OCI-LY3 (cell line): Measurements from ENCODE around the gene THOP1.

Experiments
- H2AFZ ChIP-seq: fragments of 200-600, 300-600 bp; shearing (Covaris generic); 2 replicates; pipeline ENCODE4 v1.6.0; 2014; ENCODE audit warnings: antibody characterized with exemption, low read depth, low read length
- H3K27ac ChIP-seq: fragments of 200-600, 300-600 bp; sonication (generic); 2 replicates; pipeline ENCODE4 v1.5.1; 2014; ENCODE audit warnings: mild to moderate bottlenecking, low read length, moderate library complexity, mixed read lengths
- H3K27me3 ChIP-seq: fragments of 200-600, 300-600 bp; sonication (generic); 2 replicates; pipeline ENCODE4 v1.6.1; 2014; ENCODE audit warnings: low read depth, low read length, mixed read lengths
- H3K36me3 ChIP-seq: fragments of 200-600, 300-600 bp; sonication (generic); replicated peaks from 2 replicates; pipeline ENCODE3; 2014; ENCODE audit warnings: low read depth, low read length, mixed read lengths
- H3K4me1 ChIP-seq: fragments of 300-600, 200-600 bp; sonication (generic); 2 replicates; pipeline ENCODE4 v1.6.1; 2014; ENCODE audit warnings: low read length, mixed read lengths
- H3K4me2 ChIP-seq: fragments of 200-600, 300-600 bp; sonication (generic); 2 replicates; pipeline ENCODE4 v1.6.1; 2014; ENCODE audit warnings: low read length, mixed read lengths
- H3K4me3 ChIP-seq: fragments of 300-600, 200-600 bp; sonication (generic); 2 replicates; pipeline ENCODE4 v1.5.1; 2014; ENCODE audit warnings: antibody characterized with exemption, mild to moderate bottlenecking, low read length, moderate library complexity
- H3K79me2 ChIP-seq: fragments of 300-600, 200-600 bp; shearing (Covaris generic); 2 replicates; pipeline ENCODE4 v1.6.1; 2014; ENCODE audit warnings: mild to moderate bottlenecking, low read length, mixed read lengths
- H3K9ac ChIP-seq: fragments of 300-600, 200-600 bp; shearing (Covaris generic); 2 replicates; pipeline ENCODE4 v1.6.0; 2014; ENCODE audit warnings: mild to moderate bottlenecking, low read length, moderate library complexity
- H3K9me3 ChIP-seq: fragments of 200-600, 300-600 bp; shearing (Covaris generic); 2 replicates; pipeline ENCODE4 v1.6.1; 2014; ENCODE audit warnings: low read length, mixed read lengths; ENCODE audit not compliant: insufficient read depth
- H4K20me1 ChIP-seq: fragments of 200-600, 300-600 bp; sonication (generic); 2 replicates; pipeline ENCODE4 v1.6.1; 2016; ENCODE audit warnings: low read length, mixed read lengths; ENCODE audit not compliant: insufficient read depth
- EZH2phosphoT487 ChIP-seq: fragments of 200-600 bp; shearing (Covaris generic); IDR thresholded peaks from 2 replicates; pipeline ENCODE4 v1.6.1; 2018; ENCODE audit warnings: antibody characterized with exemption, mixed run types, low read depth
- TF ChIP-seq, protein P1 (sequence below): fragments of 200-600, 300-600 bp; sonication (generic); IDR thresholded peaks from 2 replicates; pipeline ENCODE4 v1.5.1; 2014; ENCODE audit warnings: antibody characterized with exemption, low read length, low read depth

The THOP1 gene

GRCh38 chr19:2798733-2799132 is 13.4 kb downstream of the THOP1 start:
- no peak overlapping the region for H3K9ac ChIP-seq
- H3K4me3 ChIP-seq, result no peak overlapping the region
- H3K79me2 ChIP-seq, result peaks cover 26% of the 10 kb centered on the region; the same call in 1 of the 2 replicates
- H3K4me2 ChIP-seq, result no peak overlapping the region
- H3K9me3 ChIP-seq, result no peaks in the 10 kb centered on the region
- no peak overlapping the region for H3K27ac ChIP-seq
- H3K4me1 ChIP-seq, result no peaks in the 10 kb centered on the region
- H4K20me1 ChIP-seq, result peaks cover 10% of the 10 kb centered on the region
- H2AFZ ChIP-seq, result no peak overlapping the region
- TF ChIP-seq, protein P1, sequence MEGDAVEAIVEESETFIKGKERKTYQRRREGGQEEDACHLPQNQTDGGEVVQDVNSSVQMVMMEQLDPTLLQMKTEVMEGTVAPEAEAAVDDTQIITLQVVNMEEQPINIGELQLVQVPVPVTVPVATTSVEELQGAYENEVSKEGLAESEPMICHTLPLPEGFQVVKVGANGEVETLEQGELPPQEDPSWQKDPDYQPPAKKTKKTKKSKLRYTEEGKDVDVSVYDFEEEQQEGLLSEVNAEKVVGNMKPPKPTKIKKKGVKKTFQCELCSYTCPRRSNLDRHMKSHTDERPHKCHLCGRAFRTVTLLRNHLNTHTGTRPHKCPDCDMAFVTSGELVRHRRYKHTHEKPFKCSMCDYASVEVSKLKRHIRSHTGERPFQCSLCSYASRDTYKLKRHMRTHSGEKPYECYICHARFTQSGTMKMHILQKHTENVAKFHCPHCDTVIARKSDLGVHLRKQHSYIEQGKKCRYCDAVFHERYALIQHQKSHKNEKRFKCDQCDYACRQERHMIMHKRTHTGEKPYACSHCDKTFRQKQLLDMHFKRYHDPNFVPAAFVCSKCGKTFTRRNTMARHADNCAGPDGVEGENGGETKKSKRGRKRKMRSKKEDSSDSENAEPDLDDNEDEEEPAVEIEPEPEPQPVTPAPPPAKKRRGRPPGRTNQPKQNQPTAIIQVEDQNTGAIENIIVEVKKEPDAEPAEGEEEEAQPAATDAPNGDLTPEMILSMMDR, result no peak
- TF ChIP-seq EZH2phosphoT487, result no peak
- no peaks in the 10 kb centered on the region for H3K27me3 ChIP-seq
- H3K36me3 ChIP-seq, result peaks cover 82% of the 10 kb centered on the region

DNA sequence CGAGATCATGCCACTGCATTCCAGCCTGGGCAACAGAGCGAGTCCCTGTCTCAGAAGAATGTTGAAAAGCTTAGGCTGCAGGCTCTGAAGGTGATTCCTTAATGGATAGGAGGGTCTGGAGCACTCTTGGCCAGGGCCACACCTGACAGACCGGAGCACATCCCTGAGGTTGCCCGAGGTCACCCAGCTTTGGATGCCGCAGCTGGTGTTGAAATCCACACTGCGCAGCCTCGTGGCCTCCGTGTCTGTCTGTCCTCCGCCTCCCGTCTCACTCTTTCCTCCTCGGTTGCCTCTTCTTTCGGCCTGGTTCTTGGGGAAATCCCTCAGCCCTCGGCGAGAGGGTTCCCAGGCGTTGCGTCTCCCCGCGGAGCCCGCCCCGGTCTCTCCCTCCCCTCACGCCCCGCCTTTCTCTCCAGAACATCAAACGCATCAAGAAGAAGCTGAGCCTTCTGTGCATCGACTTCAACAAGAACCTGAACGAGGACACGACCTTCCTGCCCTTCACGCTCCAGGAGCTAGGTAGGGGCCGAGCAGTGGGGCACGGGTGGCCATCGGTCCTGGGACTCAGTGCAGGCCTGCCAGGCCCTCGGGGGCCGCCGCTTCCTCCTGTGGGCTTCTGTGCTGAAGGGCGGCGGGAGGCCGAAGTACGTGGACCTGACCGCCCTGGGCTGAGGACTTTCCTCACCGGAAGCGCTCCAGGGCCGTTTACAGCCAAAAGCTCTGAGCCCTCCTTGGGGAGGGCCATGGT is 14.1 kb downstream of the THOP1 start:
- peaks cover 82% of the 10 kb centered on the region for H3K36me3 ChIP-seq
- no peaks in the 10 kb centered on the region for H3K27me3 ChIP-seq
- no peak overlapping the region for H3K4me2 ChIP-seq
- H3K4me3 ChIP-seq, result no peak overlapping the region
- H4K20me1 ChIP-seq, result peaks cover 10% of the 10 kb centered on the region
- TF ChIP-seq EZH2phosphoT487, result no peak
- TF ChIP-seq, protein P1, result no peak
- H3K9ac ChIP-seq, result no peak overlapping the region
- peaks cover 25% of the 10 kb centered on the region; the same call in 1 of the 2 replicates for H3K79me2 ChIP-seq
- no peaks in the 10 kb centered on the region for H3K4me1 ChIP-seq
- no peak overlapping the region for H2AFZ ChIP-seq
- no peaks in the 10 kb centered on the region for H3K9me3 ChIP-seq
- no peak overlapping the region for H3K27ac ChIP-seq

GRCh38 chr19:2800506-2800905 is 15.2 kb downstream of the THOP1 start:
- H3K4me1 ChIP-seq, result no peaks in the 10 kb centered on the region
- H3K4me2 ChIP-seq, result no peak overlapping the region
- peaks cover 25% of the 10 kb centered on the region; the same call in 1 of the 2 replicates for H3K79me2 ChIP-seq
- no peak overlapping the region for H3K27ac ChIP-seq
- H3K9ac ChIP-seq, result no peak overlapping the region
- H3K9me3 ChIP-seq, result no peaks in the 10 kb centered on the region
- no peak overlapping the region for H3K4me3 ChIP-seq
- no peaks in the 10 kb centered on the region for H3K27me3 ChIP-seq
- H2AFZ ChIP-seq, result no peak overlapping the region
- TF ChIP-seq, protein P1, result no peak
- TF ChIP-seq EZH2phosphoT487, result no peak
- peaks cover 10% of the 10 kb centered on the region for H4K20me1 ChIP-seq
- peaks cover 82% of the 10 kb centered on the region for H3K36me3 ChIP-seq

DNA sequence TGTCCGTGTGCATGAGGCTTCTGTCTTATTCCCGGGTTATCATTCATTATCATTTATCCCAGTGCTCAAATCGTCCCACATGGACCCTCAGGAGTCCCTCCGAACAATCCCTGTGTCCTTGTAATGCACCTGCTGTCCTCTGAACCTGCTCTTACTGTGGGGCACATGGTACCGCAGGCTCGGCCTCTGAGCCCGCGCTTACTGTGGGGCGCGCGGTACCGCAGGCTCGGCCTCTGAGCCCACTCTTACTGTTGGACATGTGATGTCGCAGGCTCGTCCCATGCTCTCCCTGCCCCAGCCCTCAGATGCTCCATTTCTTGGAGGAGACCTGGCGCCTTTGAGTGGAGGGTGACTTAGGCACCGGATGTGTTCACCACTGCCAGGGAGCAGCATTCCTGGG is 17.5 kb downstream of the THOP1 start:
- Histone ChIP-seq H3K4me1 (no peaks in the 10 kb centered on the region), H3K9ac (no peak overlapping the region), H3K27me3 (no peaks in the 10 kb centered on the region), H3K4me2 (no peak overlapping the region), H3K27ac (no peak overlapping the region), H3K4me3 (no peak overlapping the region), H3K36me3 (peaks cover 79% of the 10 kb centered on the region), H4K20me1 (peaks cover 6% of the 10 kb centered on the region), H2AFZ (no peak overlapping the region), H3K79me2 (peaks cover 22% of the 10 kb centered on the region; the same call in 1 of the 2 replicates), H3K9me3 (no peaks in the 10 kb centered on the region)
- no peak for TF ChIP-seq EZH2phosphoT487
- TF ChIP-seq, protein P1, result no peak
